CD4-positive, alpha-beta T cell (primary cell): ENCODE data around the gene CPLX3. TPM values are rescaled to one million over a fixed set of nuclear protein-coding genes. Genes with fewer than 3 reads are reported as not detected.

ENCODE experiments used
- ATAC-seq: fragments of 200-7000 bp; cut with Tn5 transposase; one replicate; pipeline ENCODE4 v1.10.0; 2022; ENCODE audit warnings: mild to moderate bottlenecking; ENCODE audit not compliant: poor library complexity
- CTCF ChIA-PET: fragments of 350-600 bp; sonication (Branson Sonifier 250); formaldehyde crosslinking; loops from one replicate; lab custom pipeline; 2021; ENCODE audit warnings: antibody characterized with exemption, inconsistent platforms; lab: Charles Lee
- POLR2A ChIA-PET: fragments of 350-600 bp; sonication (Branson Sonifier 250); formaldehyde crosslinking; loops from one replicate; lab custom pipeline; 2021; ENCODE audit warnings: antibody characterized with exemption, inconsistent platforms; lab: Charles Lee
- DNase-seq, 14 experiments: peaks; one replicate each; pipeline ENCODE4 v3.0.0-alpha.2; 2013 to 2020; ENCODE audit warnings: mixed read lengths in 2 of 14
- H3K27ac ChIP-seq, 2 donors: one replicate each; pipeline versions ENCODE4 v1.5.1 to v1.7.0; 2013; ENCODE audit warnings: low read length in 2 of 2, low read depth in 1 of 2, mild to moderate bottlenecking in 1 of 2
- H3K27me3 ChIP-seq, 2 experiments: 1 replicate in 1 of 2; 2 replicates in 1 of 2; pipeline versions ENCODE4 v1.6.1 to v1.7.0; 2013; ENCODE audit warnings: low read length in 2 of 2, control low read depth in 1 of 2, mild to moderate bottlenecking in 1 of 2, moderate library complexity in 1 of 2; ENCODE audit not compliant: insufficient read depth in 2 of 2, control insufficient read depth in 1 of 2
- H3K36me3 ChIP-seq: one replicate; pipeline ENCODE4 v1.6.1; 2013; ENCODE audit warnings: low read length, control low read depth; ENCODE audit not compliant: insufficient read depth
- H3K4me1 ChIP-seq: one replicate; pipeline ENCODE4 v1.6.1; 2013; ENCODE audit warnings: low read length, control low read depth; ENCODE audit not compliant: insufficient read depth
- H3K4me3 ChIP-seq: one replicate; pipeline ENCODE4 v1.5.1; 2013; ENCODE audit warnings: mild to moderate bottlenecking, low read length, moderate library complexity
- H3K9me3 ChIP-seq, 2 experiments: 1 replicate in 1 of 2; 2 replicates in 1 of 2; pipeline versions ENCODE4 v1.6.1 to v1.7.0; 2013; ENCODE audit warnings: low read length in 2 of 2, mild to moderate bottlenecking in 2 of 2, control low read depth in 1 of 2, moderate library complexity in 1 of 2; ENCODE audit not compliant: control insufficient read depth in 1 of 2, insufficient read depth in 1 of 2
- H3K27ac Mint-ChIP-seq: one replicate; pipeline ENCODE4 v1.8.0; 2020; ENCODE audit warnings: mixed read lengths
- H3K27me3 Mint-ChIP-seq: one replicate; pipeline ENCODE4 v1.8.0; 2021; ENCODE audit warnings: mixed read lengths
- H3K36me3 Mint-ChIP-seq: one replicate; pipeline ENCODE4 v1.8.0; 2021; ENCODE audit warnings: low read depth, mixed read lengths
- H3K4me1 Mint-ChIP-seq: one replicate; pipeline ENCODE4 v1.8.0; 2021; ENCODE audit warnings: low read depth, mixed read lengths
- H3K4me3 Mint-ChIP-seq: one replicate; pipeline ENCODE4 v1.8.0; 2020; ENCODE audit warnings: mild to moderate bottlenecking, mixed read lengths
- H3K9me3 Mint-ChIP-seq: one replicate; pipeline ENCODE4 v1.8.0; 2020; ENCODE audit warnings: mixed read lengths
- intact Hi-C, 2 experiments: fragments of 100-400 bp; cut with DNase I in 1 of 2; cut with micrococcal nuclease in 1 of 2; formaldehyde crosslinking; loops; one replicate each; pipeline versions ENCODE4 v1.15.1 to v1.9.0; 2023 to 2025; cut with DNase I, micrococcal nuclease
- total RNA-seq, 174 experiments: library from RNA in 2 of 174; stranded (reverse) in 2 of 174; gene quantifications; one replicate each; pipeline ENCODE4 v1.2.3 and lab custom pipeline; 2021 to 2026
- TF ChIP-seq, protein P1 (sequence below): fragments of 200-600 bp; IDR thresholded peaks from one replicate; pipeline ENCODE4 v1.8.0; 2022; ENCODE audit warnings: antibody characterized with exemption, mild to moderate bottlenecking

Gene CPLX3
- total RNA-seq, 2 experiments from 2014 or later = 0.16 to 0.53 TPM

DNA sequence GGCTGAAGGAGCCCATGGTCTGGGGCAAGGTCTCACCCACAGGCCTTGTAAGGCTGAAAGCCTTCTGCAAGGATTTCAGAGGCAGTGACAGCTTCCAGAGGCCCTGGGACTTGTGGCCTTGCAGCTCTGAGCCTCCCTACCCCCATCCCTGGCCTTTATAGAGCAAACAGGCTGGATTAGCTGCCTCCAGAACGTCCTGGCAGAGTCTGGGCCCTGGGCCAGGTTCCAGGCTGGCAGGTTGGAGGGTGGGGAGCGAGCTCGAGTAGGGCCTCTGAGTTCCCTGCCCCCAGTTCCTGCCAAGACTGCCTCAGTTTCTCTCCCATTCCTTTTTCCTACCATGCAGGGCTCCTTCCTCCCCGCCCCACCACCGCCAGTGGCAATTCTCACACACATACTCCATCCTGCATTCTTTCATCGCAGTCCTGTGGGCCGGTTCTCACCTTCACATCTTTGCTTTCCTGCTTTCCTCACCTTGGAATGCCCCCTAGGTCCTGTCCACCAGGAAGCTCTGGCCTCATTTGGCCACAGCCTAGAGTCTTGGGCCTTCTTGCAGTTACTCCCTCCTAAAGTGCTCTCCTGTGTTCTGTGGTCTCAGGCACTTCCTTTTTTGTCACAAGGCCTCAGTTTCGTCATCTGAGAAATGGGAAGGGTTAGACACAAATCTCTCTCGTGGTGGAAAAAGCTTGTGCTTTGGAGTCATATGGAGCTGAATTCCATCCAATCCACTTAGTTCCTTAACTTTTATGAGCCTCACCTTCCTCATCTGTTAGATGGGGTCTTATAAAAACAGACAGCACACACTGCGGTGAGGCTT, 11.1 kb upstream of the CPLX3 start:
- intact Hi-C loops = no loop called here
- no peak overlapping the region for H3K27ac ChIP-seq
- Mint-ChIP-seq H3K4me1 (no peaks in the 10 kb centered on the region), H3K36me3 (no peaks in the 10 kb centered on the region), H3K27me3 (no peaks in the 10 kb centered on the region), H3K9me3 (no peaks in the 10 kb centered on the region), H3K27ac (no peak overlapping the region), H3K4me3 (no peak overlapping the region)
- TF ChIP-seq, protein P1, sequence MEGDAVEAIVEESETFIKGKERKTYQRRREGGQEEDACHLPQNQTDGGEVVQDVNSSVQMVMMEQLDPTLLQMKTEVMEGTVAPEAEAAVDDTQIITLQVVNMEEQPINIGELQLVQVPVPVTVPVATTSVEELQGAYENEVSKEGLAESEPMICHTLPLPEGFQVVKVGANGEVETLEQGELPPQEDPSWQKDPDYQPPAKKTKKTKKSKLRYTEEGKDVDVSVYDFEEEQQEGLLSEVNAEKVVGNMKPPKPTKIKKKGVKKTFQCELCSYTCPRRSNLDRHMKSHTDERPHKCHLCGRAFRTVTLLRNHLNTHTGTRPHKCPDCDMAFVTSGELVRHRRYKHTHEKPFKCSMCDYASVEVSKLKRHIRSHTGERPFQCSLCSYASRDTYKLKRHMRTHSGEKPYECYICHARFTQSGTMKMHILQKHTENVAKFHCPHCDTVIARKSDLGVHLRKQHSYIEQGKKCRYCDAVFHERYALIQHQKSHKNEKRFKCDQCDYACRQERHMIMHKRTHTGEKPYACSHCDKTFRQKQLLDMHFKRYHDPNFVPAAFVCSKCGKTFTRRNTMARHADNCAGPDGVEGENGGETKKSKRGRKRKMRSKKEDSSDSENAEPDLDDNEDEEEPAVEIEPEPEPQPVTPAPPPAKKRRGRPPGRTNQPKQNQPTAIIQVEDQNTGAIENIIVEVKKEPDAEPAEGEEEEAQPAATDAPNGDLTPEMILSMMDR = no peak
- H3K9me3 ChIP-seq = no peaks in the 10 kb centered on the region
- H3K4me1 ChIP-seq = peaks cover 10% of the 10 kb centered on the region
- ATAC-seq (no peak), DNase-seq (no peak)
- POLR2A ChIA-PET = no interaction called here
- no peak overlapping the region for H3K4me3 ChIP-seq
- CTCF ChIA-PET = no interaction called here
- peaks cover 0 to 3% of the 10 kb centered on the region in 2 experiments for H3K27me3 ChIP-seq
- no peaks in the 10 kb centered on the region for H3K36me3 ChIP-seq

DNA sequence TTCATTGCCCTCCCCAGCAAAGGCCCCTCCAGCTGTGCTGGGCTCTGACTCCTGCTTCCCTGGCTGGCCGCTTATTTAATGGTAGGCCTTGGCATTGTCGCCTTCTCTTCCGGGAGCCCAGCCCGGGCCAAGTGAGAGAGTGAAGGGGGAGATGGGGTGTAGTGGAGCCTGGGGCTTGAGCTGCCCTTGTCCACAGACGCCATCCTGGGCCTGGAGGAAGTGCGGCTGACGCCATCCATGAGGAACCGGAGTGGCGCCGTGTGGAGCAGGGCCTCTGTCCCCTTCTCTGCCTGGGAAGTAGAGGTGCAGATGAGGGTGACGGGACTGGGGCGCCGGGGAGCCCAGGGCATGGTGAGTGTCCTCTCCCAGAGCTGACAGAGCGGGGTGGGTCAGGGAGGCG, 10.5 kb upstream of the CPLX3 start:
- Histone ChIP-seq H3K27me3 (peaks cover 0 to 3% of the 10 kb centered on the region in 2 experiments), H3K4me3 (no peak overlapping the region), H3K27ac (no peak overlapping the region), H3K4me1 (peaks cover 10% of the 10 kb centered on the region), H3K36me3 (no peaks in the 10 kb centered on the region), H3K9me3 (no peaks in the 10 kb centered on the region)
- no peaks in the 10 kb centered on the region for H3K4me1 Mint-ChIP-seq
- H3K27ac Mint-ChIP-seq = no peak overlapping the region
- ChIA-PET CTCF (no interaction called here), POLR2A (no interaction called here)
- intact Hi-C loops = no loop called here
- DNase-seq (no peak), ATAC-seq (no peak)
- no peaks in the 10 kb centered on the region for H3K36me3 Mint-ChIP-seq
- no peak overlapping the region for H3K4me3 Mint-ChIP-seq
- TF ChIP-seq, protein P1 = no peak
- H3K27me3 Mint-ChIP-seq = no peaks in the 10 kb centered on the region
- no peaks in the 10 kb centered on the region for H3K9me3 Mint-ChIP-seq

DNA sequence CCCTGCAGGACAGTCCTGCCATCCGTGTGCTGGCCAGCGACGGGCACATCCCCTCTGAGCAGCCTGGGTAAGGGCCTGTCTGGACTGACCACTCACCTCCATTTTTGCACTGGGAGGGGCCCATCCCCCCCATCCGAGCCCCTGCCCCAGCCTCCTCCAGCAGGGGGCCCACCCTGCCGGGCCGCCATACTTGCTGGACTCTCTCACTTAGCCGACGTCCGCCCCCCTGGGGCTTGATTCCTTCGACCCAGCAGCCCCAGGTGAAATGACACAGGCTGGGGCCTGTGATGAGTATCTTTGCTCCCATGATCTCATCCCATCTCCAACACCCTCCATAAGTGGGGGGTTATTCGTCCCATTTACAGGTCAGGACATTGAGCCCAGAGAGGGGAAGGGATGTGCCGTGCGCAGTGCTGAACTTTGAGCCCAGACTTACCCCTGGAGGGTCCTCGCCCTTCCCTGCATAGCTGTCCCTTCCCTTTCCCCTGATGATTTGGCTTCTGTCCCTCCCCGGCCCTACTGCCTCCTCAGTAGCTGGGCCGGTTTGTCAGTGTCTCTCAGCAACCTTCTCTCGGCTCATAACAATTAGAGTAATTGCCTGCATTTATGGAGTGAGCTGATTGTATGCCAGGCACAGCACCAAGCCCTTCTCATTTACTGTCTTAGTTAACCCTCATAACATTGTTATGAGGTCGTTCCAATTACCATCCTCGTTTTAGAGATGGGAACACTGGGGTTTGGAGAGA, 9.6 kb upstream of the CPLX3 start:
- Histone ChIP-seq H3K9me3 (no peaks in the 10 kb centered on the region), H3K27me3 (peaks cover 0 to 3% of the 10 kb centered on the region in 2 experiments), H3K27ac (no peak overlapping the region), H3K36me3 (no peaks in the 10 kb centered on the region), H3K4me1 (peaks cover 10% of the 10 kb centered on the region), H3K4me3 (no peak overlapping the region)
- no peak for ATAC-seq
- no peak overlapping the region for H3K4me3 Mint-ChIP-seq
- no peaks in the 10 kb centered on the region for H3K4me1 Mint-ChIP-seq
- ChIA-PET POLR2A (no interaction called here), CTCF (no interaction called here)
- TF ChIP-seq, protein P1 = no peak
- no peaks in the 10 kb centered on the region for H3K9me3 Mint-ChIP-seq
- no peak overlapping the region for H3K27ac Mint-ChIP-seq
- no peaks in the 10 kb centered on the region for H3K36me3 Mint-ChIP-seq
- DNase-seq = no peak
- intact Hi-C loops = no loop called here
- H3K27me3 Mint-ChIP-seq = no peaks in the 10 kb centered on the region
